Measurements from ENCODE around the gene FMNL2. TPM values are rescaled to one million over a fixed set of nuclear protein-coding genes. Genes with fewer than 3 reads are reported as not detected.

Gene FMNL2
- total RNA-seq, 4 donors from 2014 or later: 5.8 to 19.8 (median 16.9) TPM

DNA sequence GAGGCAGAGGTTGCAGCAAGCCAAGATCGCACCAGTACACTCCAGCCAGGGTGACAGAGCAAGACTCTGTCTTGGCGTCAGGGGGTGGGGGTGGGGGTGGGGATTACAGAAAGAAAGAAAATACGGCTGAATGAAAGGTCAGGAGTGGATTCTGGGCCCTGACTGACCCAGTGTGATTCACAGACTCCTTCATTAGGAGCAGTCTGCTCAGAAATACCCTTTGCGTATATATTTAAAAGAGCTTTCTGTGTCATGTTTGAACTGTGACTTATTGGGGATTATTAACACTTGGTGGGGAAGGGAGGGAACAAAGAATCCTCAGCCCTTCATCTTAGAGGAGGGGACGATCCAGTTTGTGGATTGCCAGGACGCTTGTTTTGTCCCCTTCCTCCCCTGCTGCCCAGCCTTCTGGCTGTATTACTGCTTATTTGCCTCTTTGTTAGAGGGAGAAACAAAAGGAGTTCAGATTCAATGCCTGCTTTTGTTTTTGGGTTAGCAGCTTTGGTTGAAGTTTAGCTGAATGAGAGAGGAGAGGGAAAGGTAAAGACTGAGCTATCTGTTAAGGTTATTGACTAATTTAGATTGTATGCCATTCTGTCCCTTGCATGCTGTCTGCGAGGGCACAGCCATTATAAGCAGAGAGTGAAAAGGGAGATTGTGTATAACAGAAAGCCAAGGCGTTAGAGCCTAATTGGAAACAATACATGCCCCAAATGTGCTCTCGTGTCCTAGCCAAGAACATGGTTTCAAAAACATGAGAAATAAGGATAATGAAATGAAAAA is 118.3 kb downstream of the FMNL2 start:
- 76 to 77% methylated on average over 9 of the region's 9 CpGs for WGBS, 2 donors
- Histone ChIP-seq H3K27ac (peak overlapping the region in 2 of 4 donors; percentile 0 to 14), H3K4me3 (no peak overlapping the region), H3K27me3 (no peaks in the 10 kb centered on the region), H3K36me3 (no peaks in the 10 kb centered on the region), H3K9me3 (no peaks in the 10 kb centered on the region), H3K4me1 (peaks cover 0 to 2% (median 0%) of the 10 kb centered on the region in 3 donors)
- intact Hi-C loops (cut with DNase I): no loop called here
- TF ChIP-seq, protein P1, sequence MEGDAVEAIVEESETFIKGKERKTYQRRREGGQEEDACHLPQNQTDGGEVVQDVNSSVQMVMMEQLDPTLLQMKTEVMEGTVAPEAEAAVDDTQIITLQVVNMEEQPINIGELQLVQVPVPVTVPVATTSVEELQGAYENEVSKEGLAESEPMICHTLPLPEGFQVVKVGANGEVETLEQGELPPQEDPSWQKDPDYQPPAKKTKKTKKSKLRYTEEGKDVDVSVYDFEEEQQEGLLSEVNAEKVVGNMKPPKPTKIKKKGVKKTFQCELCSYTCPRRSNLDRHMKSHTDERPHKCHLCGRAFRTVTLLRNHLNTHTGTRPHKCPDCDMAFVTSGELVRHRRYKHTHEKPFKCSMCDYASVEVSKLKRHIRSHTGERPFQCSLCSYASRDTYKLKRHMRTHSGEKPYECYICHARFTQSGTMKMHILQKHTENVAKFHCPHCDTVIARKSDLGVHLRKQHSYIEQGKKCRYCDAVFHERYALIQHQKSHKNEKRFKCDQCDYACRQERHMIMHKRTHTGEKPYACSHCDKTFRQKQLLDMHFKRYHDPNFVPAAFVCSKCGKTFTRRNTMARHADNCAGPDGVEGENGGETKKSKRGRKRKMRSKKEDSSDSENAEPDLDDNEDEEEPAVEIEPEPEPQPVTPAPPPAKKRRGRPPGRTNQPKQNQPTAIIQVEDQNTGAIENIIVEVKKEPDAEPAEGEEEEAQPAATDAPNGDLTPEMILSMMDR (IDR thresholded peaks at IDR 0.05): no peak
- no peak for TF ChIP-seq POLR2A (IDR thresholded peaks at IDR 0.05)
- no peak for DNase-seq

DNA sequence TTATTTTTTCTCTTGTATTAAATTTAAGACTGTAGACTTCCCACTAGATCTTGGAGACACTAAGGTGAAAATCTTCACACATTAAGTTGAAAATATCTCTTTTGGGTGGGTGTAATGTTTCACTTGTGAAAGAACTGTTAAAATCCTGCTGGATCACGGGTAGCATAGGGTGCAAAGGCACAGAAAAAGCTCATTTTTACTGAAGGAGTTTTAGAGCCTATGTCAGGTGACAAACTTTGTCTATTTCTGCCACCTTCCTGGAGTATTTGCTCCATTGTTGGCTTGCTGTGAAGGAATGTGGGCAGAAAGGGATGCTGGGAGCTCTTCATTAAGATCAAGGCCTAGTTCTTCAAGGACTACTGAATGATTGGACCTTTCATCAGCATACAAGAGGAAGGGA is 119.4 kb downstream of the FMNL2 start:
- Histone ChIP-seq H3K4me3 (no peak overlapping the region), H3K9me3 (no peaks in the 10 kb centered on the region), H3K36me3 (no peaks in the 10 kb centered on the region), H3K27me3 (no peaks in the 10 kb centered on the region), H3K4me1 (no peaks in the 10 kb centered on the region), H3K27ac (no peak overlapping the region)
- TF ChIP-seq POLR2A (IDR thresholded peaks at IDR 0.05): no peak
- TF ChIP-seq, protein P1 (IDR thresholded peaks at IDR 0.05): no peak
- intact Hi-C loops (cut with DNase I): no loop called here
- WGBS, 2 donors: 80 to 81% methylated on average over 1 of the region's 1 CpG
- no peak for DNase-seq

DNA sequence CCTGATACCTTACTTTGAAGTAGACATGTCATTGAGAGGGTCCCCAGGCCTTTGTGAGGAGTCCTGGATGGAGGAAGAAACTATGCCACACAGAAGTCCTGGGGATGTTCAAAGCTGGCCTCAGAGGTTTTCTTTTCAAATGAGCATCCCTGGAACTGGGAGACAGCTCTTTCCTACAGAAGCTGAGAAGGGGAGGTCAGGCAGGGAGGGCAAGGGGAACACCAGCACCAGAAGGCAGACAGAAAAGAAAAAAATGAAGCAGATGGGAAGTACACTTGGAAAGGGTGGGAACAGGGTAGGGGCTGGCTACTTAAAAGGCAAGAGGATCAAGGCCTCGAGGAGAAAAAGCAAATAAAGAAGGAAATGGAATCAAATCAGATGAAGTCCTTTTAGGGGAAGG is 120.0 kb downstream of the FMNL2 start:
- WGBS, 2 donors: 57 to 58% methylated on average over 1 of the region's 1 CpG
- Histone ChIP-seq H3K4me3 (no peak overlapping the region), H3K27ac (no peak overlapping the region), H3K36me3 (no peaks in the 10 kb centered on the region), H3K9me3 (no peaks in the 10 kb centered on the region), H3K4me1 (no peaks in the 10 kb centered on the region), H3K27me3 (no peaks in the 10 kb centered on the region)
- intact Hi-C loops (cut with DNase I): no loop called here
- TF ChIP-seq, protein P1 (IDR thresholded peaks at IDR 0.05): no peak
- TF ChIP-seq POLR2A (IDR thresholded peaks at IDR 0.05): no peak
- DNase-seq: no peak

DNA sequence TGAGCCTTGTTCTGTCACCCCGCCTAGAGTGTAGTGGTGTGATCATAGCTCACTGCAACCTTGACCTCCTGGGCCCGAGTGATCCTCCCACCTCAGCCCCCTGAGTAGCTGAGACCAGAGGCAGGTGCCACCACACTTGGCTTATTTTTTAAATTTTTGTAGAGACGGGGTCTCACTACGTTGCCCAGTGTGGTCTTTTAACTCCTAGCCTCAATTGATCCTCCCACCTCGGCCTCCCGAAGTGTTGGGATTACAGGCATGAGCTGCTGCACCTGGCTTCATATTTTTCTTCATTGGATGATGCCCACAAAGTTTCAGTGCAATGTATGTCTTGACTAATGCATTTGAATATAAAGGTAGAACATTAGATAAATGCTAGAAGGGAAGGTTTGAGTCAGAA is 120.8 kb downstream of the FMNL2 start:
- Histone ChIP-seq H3K36me3 (no peaks in the 10 kb centered on the region), H3K27ac (no peak overlapping the region), H3K9me3 (no peaks in the 10 kb centered on the region), H3K27me3 (no peaks in the 10 kb centered on the region), H3K4me1 (no peaks in the 10 kb centered on the region), H3K4me3 (no peak overlapping the region)
- DNase-seq: no peak
- 97 to 99% methylated on average over 6 of the region's 6 CpGs for WGBS, 2 donors
- TF ChIP-seq POLR2A (IDR thresholded peaks at IDR 0.05): no peak
- TF ChIP-seq, protein P1 (IDR thresholded peaks at IDR 0.05): no peak
- intact Hi-C loops (cut with DNase I): no loop called here

DNA sequence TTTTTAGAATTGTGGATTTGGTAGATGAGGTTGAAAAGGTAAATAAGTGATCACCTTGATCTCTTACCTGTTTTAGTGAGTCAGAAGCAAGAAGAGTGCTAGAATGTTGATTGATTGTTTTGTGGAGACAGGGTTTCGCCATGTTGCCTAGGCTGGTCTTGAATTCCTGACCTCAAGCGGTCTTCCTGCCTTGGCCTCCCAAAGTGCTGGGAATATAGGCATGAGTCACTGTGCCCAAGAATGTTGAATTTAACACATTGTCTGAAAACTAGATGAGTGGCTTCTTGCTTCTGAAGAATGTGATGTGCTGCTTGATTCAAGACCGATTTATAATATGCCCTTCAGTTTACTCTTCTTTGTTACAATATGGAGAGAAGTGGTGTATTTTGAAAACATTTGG is 121.3 kb downstream of the FMNL2 start:
- no peak overlapping the region for H3K4me3 ChIP-seq
- no peaks in the 10 kb centered on the region for H3K9me3 ChIP-seq
- no peak for DNase-seq
- H3K36me3 ChIP-seq: no peaks in the 10 kb centered on the region
- H3K27me3 ChIP-seq: no peaks in the 10 kb centered on the region
- TF ChIP-seq POLR2A (IDR thresholded peaks at IDR 0.05): no peak
- TF ChIP-seq, protein P1 (IDR thresholded peaks at IDR 0.05): no peak
- intact Hi-C loops (cut with DNase I): no loop called here
- H3K27ac ChIP-seq: no peak overlapping the region
- 77 to 86% methylated on average over 3 of the region's 3 CpGs for WGBS, 2 donors
- H3K4me1 ChIP-seq: no peaks in the 10 kb centered on the region

Measured in esophagus squamous epithelium (tissue), 5 donors.